GM18499 (cell line): ENCODE results near the gene ARL8A.

Experiments used
- ATAC-seq: cut with Tn5 transposase; IDR thresholded peaks from one replicate; pipeline ENCODE4 v1.9.1; 2021; ENCODE audit warnings: moderate number of reproducible peaks; ENCODE audit not compliant: insufficient read depth, unreplicated experiment

The ARL8A gene

DNA sequence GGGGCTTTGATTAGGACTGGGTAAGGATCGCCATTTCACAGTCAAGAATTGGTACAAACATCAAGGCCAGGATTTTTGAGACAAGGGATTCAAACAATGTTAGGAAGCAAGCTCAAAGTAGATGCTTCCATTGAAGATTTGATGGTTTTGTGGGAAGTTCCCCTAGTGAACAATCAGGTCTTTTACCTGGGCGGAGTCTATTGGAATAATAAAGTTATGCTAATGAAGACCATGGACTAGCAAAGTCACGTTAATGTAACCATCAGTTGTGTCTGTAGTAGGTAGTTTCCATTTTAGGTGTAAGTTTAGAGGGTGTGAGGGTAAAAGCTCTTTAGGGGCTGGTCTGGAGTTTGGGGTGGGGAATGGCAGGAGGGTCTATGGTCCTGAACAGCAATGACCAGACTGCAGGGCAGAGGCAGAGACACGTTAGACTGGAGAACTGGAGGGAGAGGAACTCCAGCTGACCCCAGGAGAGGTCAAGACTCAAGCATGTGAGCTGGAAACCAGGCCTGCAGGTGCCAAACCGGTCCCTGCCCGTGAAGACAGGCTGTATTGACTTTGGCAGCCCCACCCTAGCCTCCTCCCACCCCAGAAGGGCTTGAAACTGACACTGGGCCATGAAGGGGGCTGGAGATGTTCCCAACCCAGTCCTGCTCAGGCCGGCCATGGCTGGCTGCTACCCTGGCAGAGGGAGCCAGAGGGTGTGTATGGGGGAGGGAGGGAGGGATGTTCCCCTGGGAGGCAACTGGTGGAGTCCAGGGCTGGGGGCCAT lies 57.8 kb downstream of the ARL8A start:
- no peak for ATAC-seq

GRCh38 chr1:202085682-202086373 lies 58.7 kb downstream of the ARL8A start:
- ATAC-seq: no peak

DNA sequence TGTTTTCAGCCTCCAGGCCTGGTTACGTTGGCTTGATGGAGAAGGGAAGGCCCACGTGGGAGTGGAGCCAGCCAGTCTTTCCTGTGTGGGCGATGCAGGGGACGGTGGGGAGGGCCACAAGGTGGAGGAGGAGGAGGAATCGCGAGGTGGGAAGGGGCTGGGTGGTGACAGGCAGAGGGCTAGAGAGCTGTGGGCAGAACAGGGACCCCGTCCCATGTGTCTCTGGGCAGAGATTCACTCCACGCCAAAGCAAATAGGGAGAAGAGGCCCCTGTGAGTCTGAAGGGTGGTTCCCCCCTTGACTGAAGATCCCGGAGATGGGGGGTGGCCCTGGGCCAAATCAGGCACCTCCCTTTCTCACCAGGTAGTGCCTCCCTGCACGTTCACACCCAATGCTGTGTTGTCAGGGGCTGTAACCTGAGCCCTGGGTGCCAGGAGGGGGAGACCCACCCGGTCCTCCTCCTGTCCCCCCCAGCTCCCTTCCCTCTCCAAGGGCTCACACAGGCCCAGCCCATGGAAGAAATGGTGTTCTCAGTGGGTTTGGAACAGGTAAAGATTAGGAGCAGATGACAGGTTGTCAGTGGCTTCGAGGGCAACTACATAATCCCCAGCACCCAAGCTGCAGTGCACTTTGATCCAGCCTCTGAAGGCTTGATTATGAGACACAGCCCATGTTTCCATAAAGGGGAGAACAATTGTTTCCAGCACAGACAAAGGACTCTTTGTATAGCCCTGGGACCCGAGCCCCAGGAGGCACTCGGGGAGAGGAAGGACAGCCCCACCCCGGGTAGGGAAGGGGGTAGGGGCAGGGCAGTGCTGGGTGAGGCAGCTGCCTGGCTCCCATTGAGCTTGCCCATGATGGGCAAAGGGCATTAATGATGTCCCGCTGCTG lies 59.5 kb downstream of the ARL8A start:
- no peak for ATAC-seq
